Left lung (tissue), 10 donors: ENCODE results near the gene PDE3B. TPM values are rescaled to one million over a fixed set of nuclear protein-coding genes. Genes with fewer than 3 reads are reported as not detected.
A peak's percentile ranks its signal among the peaks of the same experiment; 100 is the strongest.

ENCODE experiments used
- ATAC-seq: fragments of 200-7000 bp; cut with Tn5 transposase; one replicate; pipeline ENCODE4 v1.9.1; 2020; ENCODE audit warnings: moderate library complexity
- DNase-seq, 4 donors: peaks; one replicate each; pipeline ENCODE4 v3.0.0-alpha.2; 2013 to 2020
- H3K27ac ChIP-seq, 2 donors: fragments of 200-600 bp; sonication (generic) in 1 of 2; one replicate each; pipeline versions ENCODE4 v1.5.0 to v1.8.0; 2020 to 2021
- H3K27me3 ChIP-seq, 2 donors: fragments of 200-600 bp; sonication (generic) in 1 of 2; one replicate each; pipeline versions ENCODE4 v1.5.0 to v1.8.0; 2020 to 2021
- H3K36me3 ChIP-seq, 2 donors: fragments of 200-600 bp; sonication (generic) in 1 of 2; one replicate each; pipeline versions ENCODE4 v1.5.0 to v1.8.0; 2020 to 2021
- H3K4me1 ChIP-seq, 2 donors: fragments of 200-600 bp; one replicate each; pipeline ENCODE4 v1.8.0; 2021
- H3K4me3 ChIP-seq, 2 donors: fragments of 200-600 bp; sonication (generic) in 1 of 2; one replicate each; pipeline versions ENCODE4 v1.5.0 to v1.8.0; 2020 to 2021; ENCODE audit warnings: mild to moderate bottlenecking in 1 of 2
- H3K9me3 ChIP-seq, 2 donors: fragments of 200-600 bp; sonication (generic) in 1 of 2; one replicate each; pipeline versions ENCODE4 v1.5.0 to v1.8.0; 2020 to 2021
- CTCF ChIP-seq, 2 donors: fragments of 200-600 bp; sonication (generic) in 1 of 2; IDR thresholded peaks; one replicate each; pipeline versions ENCODE4 v1.5.0 to v1.8.0; 2021; ENCODE audit warnings: antibody characterized with exemption in 2 of 2
- intact Hi-C, 2 donors: fragments of 100-400 bp; cut with DNase I; formaldehyde crosslinking; loops; one replicate each; pipeline versions ENCODE4 v1.11.2 to v1.14.2; 2022
- polyA plus RNA-seq, 6 donors: library from polyadenylated mRNA; unstranded; fragments of 120-200 nt; gene quantifications; one replicate each; pipeline ENCODE4 v1.2.1, GENCODE V29; 2013; ENCODE audit not compliant: insufficient read length in 6 of 6
- total RNA-seq, 2 donors: library from RNA; stranded (reverse); fragmentation: NEBNext Ultra II Directional; extraction: Animal tissue kit (Norgen Biotek cat#: 25700); gene quantifications; one replicate each; pipeline ENCODE4 v1.2.1, GENCODE V29; 2021
- donor health status: DM: no; HTN: yes; CAD: no.
- donor health status: DM: no; HTN: no; CAD: no.

The PDE3B gene
- total and polyA plus RNA-seq, 8 donors, result 17.0 to 36.2 (median 30.9) TPM

GRCh38 chr11:14905104-14906033 lies 261.8 kb downstream of the PDE3B start:
- ATAC-seq (peak; percentile 85), DNase-seq (peak; percentile 66 to 84 (median 68))
- peak overlapping the region; percentile 51 to 54 for H3K4me3 ChIP-seq
- peak overlapping the region in 1 of 2 donors; percentile 0 for H3K27ac ChIP-seq
- no peaks in the 10 kb centered on the region for H3K27me3 ChIP-seq
- no peaks in the 10 kb centered on the region for H3K36me3 ChIP-seq
- peaks cover 0 to 28% of the 10 kb centered on the region in 2 donors for H3K4me1 ChIP-seq
- intact Hi-C loops, result loop anchor here in 1 of 2 donors (5.0 to 10.0 kb wide), 3 partner anchors 113 to 371 kb away; partner anchors contain the start of gene CALCB
- H3K9me3 ChIP-seq, result no peaks in the 10 kb centered on the region
- peak; percentile 7 to 49 for TF ChIP-seq CTCF (IDR thresholded peaks at IDR 0.05)

DNA sequence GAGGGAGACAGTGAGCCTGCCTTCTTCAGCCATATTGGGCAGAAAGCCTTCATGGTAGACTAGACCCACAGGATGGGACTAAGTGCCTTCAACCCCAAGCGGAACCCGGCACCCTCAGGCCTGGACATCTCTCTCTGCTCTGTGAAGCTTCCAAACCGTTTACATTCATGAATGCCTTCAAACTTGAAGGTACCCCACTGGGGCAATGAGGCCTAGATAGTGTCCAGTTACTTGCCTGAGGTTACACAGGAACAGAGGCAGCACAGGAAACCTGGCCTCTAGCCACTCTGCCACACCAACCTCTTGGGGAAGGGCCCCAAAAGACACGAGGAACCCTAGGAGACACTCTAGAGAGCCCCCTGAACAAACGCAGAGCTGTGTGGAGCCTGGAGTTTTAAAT lies 263.0 kb downstream of the PDE3B start:
- Histone ChIP-seq H3K36me3 (no peaks in the 10 kb centered on the region), H3K4me3 (no peak overlapping the region), H3K27me3 (no peaks in the 10 kb centered on the region), H3K9me3 (no peaks in the 10 kb centered on the region), H3K27ac (no peak overlapping the region), H3K4me1 (peaks cover 0 to 28% of the 10 kb centered on the region in 2 donors)
- ATAC-seq (no peak), DNase-seq (no peak)
- intact Hi-C loops, result loop anchor here in 1 of 2 donors (5.0 to 10.0 kb wide), 3 partner anchors 114 to 372 kb away; partner anchors contain the start of gene CALCB
- TF ChIP-seq CTCF (IDR thresholded peaks at IDR 0.05), result no peak

DNA sequence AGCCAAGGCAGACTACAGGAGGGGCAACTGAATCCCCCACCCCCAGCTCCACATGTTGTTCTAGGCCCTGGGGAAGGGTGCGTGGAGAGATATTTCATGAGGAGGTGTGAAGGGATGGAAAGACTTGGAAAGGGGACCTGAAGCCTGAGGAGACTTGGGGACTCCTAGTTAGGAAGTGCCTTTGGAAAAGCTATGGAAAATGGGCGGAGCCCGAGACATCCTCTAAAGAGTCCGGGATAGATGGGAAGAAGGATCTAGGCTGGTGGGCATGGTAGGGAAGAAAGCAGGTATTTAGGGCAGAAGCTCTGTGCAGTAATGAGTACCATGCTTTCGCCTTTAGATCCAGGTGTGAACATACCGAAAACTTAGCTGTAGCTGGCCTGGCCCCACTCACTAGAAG lies 263.4 kb downstream of the PDE3B start:
- ATAC-seq, result no peak
- H3K27ac ChIP-seq, result no peak overlapping the region
- DNase-seq, result no peak
- intact Hi-C loops, result loop anchor here in 1 of 2 donors (5.0 to 10.0 kb wide), 3 partner anchors 115 to 372 kb away; partner anchors contain the start of gene CALCB
- TF ChIP-seq CTCF (IDR thresholded peaks at IDR 0.05), result no peak
- no peaks in the 10 kb centered on the region for H3K27me3 ChIP-seq
- H3K36me3 ChIP-seq, result no peaks in the 10 kb centered on the region
- peaks cover 0 to 28% of the 10 kb centered on the region in 2 donors for H3K4me1 ChIP-seq
- H3K4me3 ChIP-seq, result no peak overlapping the region
- H3K9me3 ChIP-seq, result no peaks in the 10 kb centered on the region

DNA sequence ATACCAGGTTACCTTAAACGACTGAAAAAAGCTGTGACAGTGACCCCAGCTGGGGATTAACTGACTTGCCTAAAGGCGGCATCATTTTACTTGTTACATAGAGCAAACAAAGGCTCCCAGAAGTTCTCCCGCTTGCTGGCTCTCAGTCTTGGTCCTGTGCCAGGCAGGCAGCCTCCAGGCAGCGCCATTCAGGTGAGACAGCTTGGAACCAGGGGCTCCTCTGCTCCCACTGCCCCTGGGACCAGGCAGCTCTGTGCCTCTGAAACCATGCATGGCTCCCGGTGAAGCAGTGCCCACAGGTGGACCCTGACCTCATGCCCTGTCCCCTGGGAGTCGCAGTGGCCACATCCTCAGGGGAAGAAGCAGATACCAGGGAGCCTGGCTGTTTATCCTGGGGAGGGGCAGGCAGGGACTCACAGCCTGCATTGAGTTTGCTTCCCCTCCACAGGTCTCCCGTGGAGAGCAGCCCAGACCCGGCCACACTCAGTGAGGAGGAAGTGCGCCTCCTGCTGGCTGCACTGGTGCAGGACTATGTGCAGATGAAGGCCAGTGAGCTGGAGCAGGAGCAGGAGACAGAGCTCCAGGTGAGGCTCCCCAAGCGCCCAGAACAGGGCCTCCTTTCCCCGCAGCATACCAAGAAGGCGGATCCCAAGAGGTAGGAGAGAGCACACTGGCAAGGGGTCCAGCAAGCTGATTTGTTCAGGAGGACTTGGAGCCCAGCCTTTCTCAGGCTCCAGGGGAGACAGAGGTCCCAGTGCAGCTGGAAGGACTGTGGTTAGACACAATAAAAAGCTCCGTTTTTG lies 264.0 kb downstream of the PDE3B start:
- ATAC-seq, result peak; percentile 85
- no peaks in the 10 kb centered on the region for H3K9me3 ChIP-seq
- peak; percentile 78 to 89 for TF ChIP-seq CTCF (IDR thresholded peaks at IDR 0.05)
- peak; percentile 41 to 95 (median 74) for DNase-seq
- H3K27me3 ChIP-seq, result no peaks in the 10 kb centered on the region
- H3K4me1 ChIP-seq, result peaks cover 0 to 28% of the 10 kb centered on the region in 2 donors
- no peak overlapping the region for H3K4me3 ChIP-seq
- intact Hi-C loops, result loop anchor here in 1 of 2 donors (5.0 to 10.0 kb wide), 3 partner anchors 115 to 373 kb away; partner anchors contain the start of gene CALCB
- H3K36me3 ChIP-seq, result no peaks in the 10 kb centered on the region
- no peak overlapping the region for H3K27ac ChIP-seq
